ENCODE data around the gene DUOX2.

Gene DUOX2

DNA sequence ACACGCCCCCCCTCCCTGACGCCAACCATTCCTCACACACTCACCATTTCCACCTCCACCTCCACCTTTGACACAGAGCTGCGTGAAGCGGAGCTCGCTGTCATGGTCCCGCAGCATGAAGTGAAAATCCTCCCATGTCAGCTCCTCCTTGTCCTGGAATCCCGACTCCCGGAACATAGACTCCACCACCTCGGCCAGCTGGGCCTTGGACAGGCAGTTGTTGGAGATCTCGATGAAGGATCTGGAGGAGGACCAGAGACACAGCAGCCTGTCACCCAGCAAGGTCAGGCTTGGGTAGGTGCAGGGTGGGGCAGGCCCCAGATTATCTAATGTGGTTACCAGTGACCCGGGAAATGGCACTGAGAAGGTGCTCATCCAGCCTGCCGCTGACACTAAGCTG lies 12.2 kb downstream of the DUOX2 start:
- no peak for DNase-seq (ENCODE audit: low read depth, low spot score)
- Histone ChIP-seq H3K9ac (ENCODE audit: insufficient read length, low read depth) (no peak overlapping the region), H3K9me3 (ENCODE audit: insufficient read depth, low read length) (no peaks in the 10 kb centered on the region), H3K27me3 (ENCODE audit: insufficient read depth, insufficient read length) (no peaks in the 10 kb centered on the region), H3K4me1 (ENCODE audit: insufficient read depth, insufficient read length) (peaks cover 12% of the 10 kb centered on the region), H3K36me3 (ENCODE audit: insufficient read depth, insufficient read length, low read length) (no peaks in the 10 kb centered on the region), H3K4me3 (ENCODE audit: insufficient read length, low read depth) (no peak overlapping the region)
- no peak for TF ChIP-seq ZNF274 (IDR thresholded peaks at IDR 0.05; ENCODE audit: low read depth, low read length)
- no peak for TF ChIP-seq YY1 (IDR thresholded peaks at IDR 0.05; ENCODE audit: insufficient read depth, insufficient read length)
- TF ChIP-seq SUZ12 (IDR thresholded peaks at IDR 0.05; ENCODE audit: extremely low read depth, insufficient read depth, insufficient read length): no peak

DNA sequence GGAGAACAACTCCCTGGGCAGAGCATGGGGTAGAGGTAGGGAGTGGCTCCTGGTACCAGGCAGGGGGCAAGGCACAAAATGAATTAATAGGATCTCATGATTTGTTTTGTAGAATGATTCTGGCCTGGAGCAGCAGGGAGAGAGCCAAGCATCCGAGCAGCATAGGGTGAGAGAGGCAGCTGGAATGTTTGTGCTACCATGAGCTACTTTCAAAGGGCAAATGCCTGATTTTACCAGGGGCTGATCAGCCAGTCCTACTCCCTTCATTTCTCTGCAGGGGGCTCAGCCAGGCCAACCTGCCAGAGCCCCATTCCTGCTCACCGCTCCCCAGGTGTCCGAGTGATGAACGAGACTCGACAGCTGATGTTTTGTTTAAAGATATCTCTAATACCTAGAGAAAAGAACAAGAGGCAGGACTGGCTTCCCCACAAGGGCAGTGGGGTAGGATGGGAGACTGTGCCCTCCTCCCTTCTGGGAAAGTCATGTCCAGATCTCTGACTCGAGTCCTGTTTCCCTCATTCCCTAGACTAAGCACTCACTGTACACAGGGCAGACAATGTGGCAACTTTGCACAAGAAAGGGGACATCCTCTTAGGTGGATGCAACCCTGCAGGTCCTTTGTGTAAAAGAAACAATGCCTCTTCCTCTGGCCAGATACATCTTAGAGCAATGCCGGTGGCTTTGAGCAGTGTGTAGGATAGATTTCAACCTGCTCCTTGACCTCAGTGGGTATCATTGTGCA lies 12.9 kb downstream of the DUOX2 start:
- peak; percentile 22 for DNase-seq (ENCODE audit: low read depth, low spot score)
- H3K4me1 ChIP-seq (ENCODE audit: insufficient read depth, insufficient read length): peaks cover 12% of the 10 kb centered on the region
- TF ChIP-seq YY1 (IDR thresholded peaks at IDR 0.05; ENCODE audit: insufficient read depth, insufficient read length): no peak
- no peak for TF ChIP-seq ZNF274 (IDR thresholded peaks at IDR 0.05; ENCODE audit: low read depth, low read length)
- TF ChIP-seq SUZ12 (IDR thresholded peaks at IDR 0.05; ENCODE audit: extremely low read depth, insufficient read depth, insufficient read length): no peak
- H3K36me3 ChIP-seq (ENCODE audit: insufficient read depth, insufficient read length, low read length): no peaks in the 10 kb centered on the region
- H3K9ac ChIP-seq (ENCODE audit: insufficient read length, low read depth): no peak overlapping the region
- no peaks in the 10 kb centered on the region for H3K27me3 ChIP-seq (ENCODE audit: insufficient read depth, insufficient read length)
- no peaks in the 10 kb centered on the region for H3K9me3 ChIP-seq (ENCODE audit: insufficient read depth, low read length)
- no peak overlapping the region for H3K4me3 ChIP-seq (ENCODE audit: insufficient read length, low read depth)

DNA sequence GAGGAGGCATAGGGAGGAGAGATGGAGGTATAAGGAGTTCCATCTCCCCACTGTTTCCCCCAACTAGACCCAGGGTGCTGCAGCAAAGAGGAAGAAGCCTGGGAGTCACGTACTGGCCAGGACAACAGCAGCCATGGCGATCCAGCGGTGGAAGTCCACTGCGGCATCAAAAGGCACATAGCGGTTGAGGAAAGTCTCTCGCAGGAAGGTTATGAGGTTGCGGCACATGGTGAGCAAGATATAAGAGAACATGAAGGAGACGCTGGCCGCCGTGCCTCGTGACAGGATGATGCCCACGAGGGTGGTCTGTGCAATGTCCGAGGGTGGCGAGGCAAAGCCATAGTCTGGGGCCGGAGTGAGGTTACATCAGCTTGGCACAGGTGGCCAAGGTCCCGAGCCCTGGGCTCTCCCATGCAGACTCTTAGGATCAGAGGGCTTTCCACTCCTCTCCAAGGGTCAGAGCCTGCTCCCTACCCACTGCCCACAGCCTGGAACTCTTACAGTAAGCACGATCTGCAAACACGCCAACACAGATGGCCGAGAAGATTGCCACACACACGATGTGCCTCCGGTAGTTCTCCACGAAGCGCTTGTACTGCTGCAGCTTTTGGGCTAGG lies 14.3 kb downstream of the DUOX2 start:
- Histone ChIP-seq H3K4me3 (ENCODE audit: insufficient read length, low read depth) (no peak overlapping the region), H3K9ac (ENCODE audit: insufficient read length, low read depth) (no peak overlapping the region), H3K36me3 (ENCODE audit: insufficient read depth, insufficient read length, low read length) (no peaks in the 10 kb centered on the region), H3K9me3 (ENCODE audit: insufficient read depth, low read length) (no peaks in the 10 kb centered on the region), H3K27me3 (ENCODE audit: insufficient read depth, insufficient read length) (no peaks in the 10 kb centered on the region), H3K4me1 (ENCODE audit: insufficient read depth, insufficient read length) (peaks cover 12% of the 10 kb centered on the region)
- DNase-seq (ENCODE audit: low read depth, low spot score): no peak
- TF ChIP-seq SUZ12 (IDR thresholded peaks at IDR 0.05; ENCODE audit: extremely low read depth, insufficient read depth, insufficient read length) (no peak), YY1 (IDR thresholded peaks at IDR 0.05; ENCODE audit: insufficient read depth, insufficient read length) (no peak), ZNF274 (IDR thresholded peaks at IDR 0.05; ENCODE audit: low read depth, low read length) (no peak)

DNA sequence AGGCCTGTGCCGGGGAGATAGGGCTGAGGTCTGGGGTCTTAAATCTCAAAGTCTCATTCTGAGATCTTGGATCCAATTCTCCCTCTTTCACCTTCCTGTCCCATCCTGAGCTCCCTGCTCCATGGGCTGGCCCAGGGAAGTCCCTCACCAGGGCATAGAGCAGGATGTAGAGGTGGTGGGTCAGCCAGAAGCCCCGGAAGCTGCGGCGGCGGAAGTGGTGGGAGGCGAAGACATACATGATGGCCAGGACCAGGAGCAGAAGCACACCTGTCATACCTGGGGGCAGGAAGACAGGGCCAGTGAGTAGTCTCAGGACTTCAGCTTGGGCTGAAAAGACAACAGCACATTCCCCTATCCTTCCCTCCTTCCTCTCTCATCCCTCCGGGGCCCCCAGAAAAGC lies 16.5 kb downstream of the DUOX2 start:
- TF ChIP-seq SUZ12 (IDR thresholded peaks at IDR 0.05; ENCODE audit: extremely low read depth, insufficient read depth, insufficient read length): no peak
- H3K4me3 ChIP-seq (ENCODE audit: insufficient read length, low read depth): no peak overlapping the region

DNA sequence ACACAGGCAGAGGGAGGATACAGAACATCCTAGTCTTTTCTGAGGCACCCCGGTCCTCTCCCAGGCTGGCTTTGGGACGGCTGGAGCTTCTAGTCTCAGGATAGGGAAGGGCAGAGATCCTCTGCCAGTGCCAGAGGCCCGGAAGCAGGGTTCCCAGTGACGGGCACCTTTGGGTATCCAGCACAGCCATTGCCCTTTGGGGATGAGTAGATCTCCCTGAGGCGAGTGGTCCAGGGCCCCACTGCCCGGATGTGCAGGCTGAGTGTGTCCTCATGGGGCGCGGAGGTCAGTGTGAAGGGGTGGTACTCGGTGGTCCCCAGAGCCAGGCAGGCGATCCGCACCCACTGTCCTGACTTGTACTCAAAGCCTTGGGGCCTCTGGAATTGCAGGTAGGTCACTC lies 18.3 kb downstream of the DUOX2 start:
- TF ChIP-seq YY1 (IDR thresholded peaks at IDR 0.05; ENCODE audit: insufficient read depth, insufficient read length) (no peak), SUZ12 (IDR thresholded peaks at IDR 0.05; ENCODE audit: extremely low read depth, insufficient read depth, insufficient read length) (no peak), ZNF274 (IDR thresholded peaks at IDR 0.05; ENCODE audit: low read depth, low read length) (no peak)
- H3K9ac ChIP-seq (ENCODE audit: insufficient read length, low read depth): no peak overlapping the region
- H3K4me3 ChIP-seq (ENCODE audit: insufficient read length, low read depth): no peak overlapping the region
- no peak for DNase-seq (ENCODE audit: low read depth, low spot score)
- H3K4me1 ChIP-seq (ENCODE audit: insufficient read depth, insufficient read length): peaks cover 7% of the 10 kb centered on the region
- no peaks in the 10 kb centered on the region for H3K27me3 ChIP-seq (ENCODE audit: insufficient read depth, insufficient read length)
- no peaks in the 10 kb centered on the region for H3K9me3 ChIP-seq (ENCODE audit: insufficient read depth, low read length)
- no peaks in the 10 kb centered on the region for H3K36me3 ChIP-seq (ENCODE audit: insufficient read depth, insufficient read length, low read length)

More for the DNA sequence above, 16.5 kb downstream of the DUOX2 start:
- Histone ChIP-seq H3K36me3 (ENCODE audit: insufficient read depth, insufficient read length, low read length) (no peaks in the 10 kb centered on the region), H3K27me3 (ENCODE audit: insufficient read depth, insufficient read length) (no peaks in the 10 kb centered on the region), H3K9ac (ENCODE audit: insufficient read length, low read depth) (no peak overlapping the region), H3K4me1 (ENCODE audit: insufficient read depth, insufficient read length) (peaks cover 10% of the 10 kb centered on the region), H3K9me3 (ENCODE audit: insufficient read depth, low read length) (no peaks in the 10 kb centered on the region)
- no peak for DNase-seq (ENCODE audit: low read depth, low spot score)

DNA sequence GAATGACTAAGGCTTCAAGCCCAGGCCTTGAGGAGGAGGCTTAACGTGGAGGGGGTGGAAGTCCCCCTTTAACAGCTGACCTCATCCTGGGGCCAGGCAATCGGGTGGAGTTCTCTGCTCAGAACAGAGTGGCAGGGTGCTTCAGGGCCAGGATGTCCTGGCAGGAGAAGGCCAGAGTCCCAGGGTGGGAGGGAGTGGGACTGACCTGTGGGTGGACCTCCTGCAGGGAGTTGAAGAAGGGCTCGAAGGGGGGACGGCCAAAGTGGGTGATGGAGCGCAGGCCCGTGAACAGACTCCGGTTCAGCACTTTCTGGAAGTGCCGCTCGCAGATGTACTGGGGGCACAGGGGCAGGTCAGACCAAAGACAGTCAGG lies 19.6 kb downstream of the DUOX2 start:
- TF ChIP-seq YY1 (IDR thresholded peaks at IDR 0.05; ENCODE audit: insufficient read depth, insufficient read length): no peak
- TF ChIP-seq SUZ12 (IDR thresholded peaks at IDR 0.05; ENCODE audit: extremely low read depth, insufficient read depth, insufficient read length): no peak
- no peak for TF ChIP-seq ZNF274 (IDR thresholded peaks at IDR 0.05; ENCODE audit: low read depth, low read length)
- H3K4me3 ChIP-seq (ENCODE audit: insufficient read length, low read depth): no peak overlapping the region
- no peaks in the 10 kb centered on the region for H3K4me1 ChIP-seq (ENCODE audit: insufficient read depth, insufficient read length)
- no peaks in the 10 kb centered on the region for H3K9me3 ChIP-seq (ENCODE audit: insufficient read depth, low read length)
- H3K27me3 ChIP-seq (ENCODE audit: insufficient read depth, insufficient read length): no peaks in the 10 kb centered on the region
- H3K36me3 ChIP-seq (ENCODE audit: insufficient read depth, insufficient read length, low read length): no peaks in the 10 kb centered on the region
- no peak for DNase-seq (ENCODE audit: low read depth, low spot score)
- H3K9ac ChIP-seq (ENCODE audit: insufficient read length, low read depth): no peak overlapping the region

DNA sequence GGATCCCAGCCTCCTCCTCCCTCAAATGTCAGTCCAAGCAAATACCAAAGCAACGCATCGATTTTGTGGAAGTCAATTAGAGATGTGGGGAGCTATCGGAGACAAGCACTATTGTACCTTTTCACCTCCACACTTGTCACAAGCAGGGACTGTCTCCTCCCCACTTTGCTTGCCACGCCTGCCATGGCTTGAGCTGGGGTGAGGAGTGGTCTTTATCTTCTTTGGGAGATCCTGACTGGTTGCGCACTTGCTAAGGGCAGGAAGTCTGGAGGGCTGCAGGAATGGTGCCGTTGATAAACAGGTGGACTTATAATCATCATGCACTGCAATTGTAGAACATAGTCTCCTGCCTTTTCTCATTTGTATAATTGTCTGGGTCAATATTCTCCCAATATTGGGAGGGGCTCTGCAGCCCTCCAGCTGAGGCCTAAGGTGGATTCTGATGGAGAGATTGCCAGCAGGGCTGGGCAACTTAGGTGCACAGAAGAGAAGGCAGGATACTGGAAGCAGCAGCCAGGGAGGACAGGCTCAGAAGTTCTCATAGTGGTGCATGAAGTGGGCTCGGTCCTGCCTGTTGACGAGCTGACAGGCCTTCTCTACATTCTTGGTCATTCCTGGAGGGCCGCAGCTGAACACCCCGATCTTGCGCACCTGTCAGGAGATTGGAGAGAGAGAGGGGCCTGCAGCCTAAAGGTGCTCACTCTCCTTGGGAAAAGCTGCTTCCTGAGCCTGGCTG lies 20.2 kb downstream of the DUOX2 start:
- no peak for TF ChIP-seq SUZ12 (IDR thresholded peaks at IDR 0.05; ENCODE audit: extremely low read depth, insufficient read depth, insufficient read length)
- TF ChIP-seq YY1 (IDR thresholded peaks at IDR 0.05; ENCODE audit: insufficient read depth, insufficient read length): no peak
- TF ChIP-seq ZNF274 (IDR thresholded peaks at IDR 0.05; ENCODE audit: low read depth, low read length): no peak
- Histone ChIP-seq H3K9me3 (ENCODE audit: insufficient read depth, low read length) (no peaks in the 10 kb centered on the region), H3K9ac (ENCODE audit: insufficient read length, low read depth) (no peak overlapping the region), H3K4me1 (ENCODE audit: insufficient read depth, insufficient read length) (no peaks in the 10 kb centered on the region), H3K27me3 (ENCODE audit: insufficient read depth, insufficient read length) (no peaks in the 10 kb centered on the region), H3K4me3 (ENCODE audit: insufficient read length, low read depth) (no peak overlapping the region), H3K36me3 (ENCODE audit: insufficient read depth, insufficient read length, low read length) (no peaks in the 10 kb centered on the region)
- no peak for DNase-seq (ENCODE audit: low read depth, low spot score)
